Measurements from ENCODE around the gene ZNF629.
A peak's percentile ranks its signal among the peaks of the same experiment; 100 is the strongest.

Gene ZNF629

GRCh38 chr16:30786115-30786935 lies 680 bp downstream of the ZNF629 start:
- peak; percentile 41 for DNase-seq (ENCODE audit: low spot score)

- DNase-seq (ENCODE audit: low spot score): no peak
These were observed 1.6 kb downstream of the ZNF629 start for GRCh38 chr16:30785126-30786106.

GRCh38 chr16:30784215-30784614 lies 2.8 kb downstream of the ZNF629 start:
- DNase-seq (ENCODE audit: low spot score): no peak

- DNase-seq (ENCODE audit: low spot score): no peak
These were observed 3.5 kb downstream of the ZNF629 start for GRCh38 chr16:30783280-30784109.

- DNase-seq (ENCODE audit: low spot score): no peak
These were observed 4.3 kb downstream of the ZNF629 start for GRCh38 chr16:30782486-30783279.

- DNase-seq (ENCODE audit: low spot score): no peak
These were observed 6.5 kb downstream of the ZNF629 start for GRCh38 chr16:30780549-30780948.

- DNase-seq (ENCODE audit: low spot score): no peak
These were observed 7.0 kb downstream of the ZNF629 start for GRCh38 chr16:30780021-30780420.

- no peak for DNase-seq (ENCODE audit: low spot score)
These were observed 7.4 kb downstream of the ZNF629 start for GRCh38 chr16:30779596-30779995.

- DNase-seq (ENCODE audit: low spot score): no peak
These were observed 8.3 kb downstream of the ZNF629 start for GRCh38 chr16:30778549-30779244.

- DNase-seq (ENCODE audit: low spot score): no peak
These were observed 9.3 kb downstream of the ZNF629 start for GRCh38 chr16:30777591-30778297.

- DNase-seq (ENCODE audit: low spot score): peak; percentile 88
These were observed 11.4 kb downstream of the ZNF629 start for GRCh38 chr16:30775392-30776188.

- no peak for DNase-seq (ENCODE audit: low spot score)
These were observed 11.9 kb downstream of the ZNF629 start for GRCh38 chr16:30775131-30775391.

GRCh38 chr16:30774367-30775130 lies 12.5 kb downstream of the ZNF629 start:
- no peak for DNase-seq (ENCODE audit: low spot score)

GRCh38 chr16:30773826-30774225 lies 13.2 kb downstream of the ZNF629 start:
- DNase-seq (ENCODE audit: low spot score): no peak

GRCh38 chr16:30771726-30772125 lies 15.3 kb downstream of the ZNF629 start:
- DNase-seq (ENCODE audit: low spot score): no peak

GRCh38 chr16:30769379-30770089 lies 17.5 kb downstream of the ZNF629 start:
- no peak for DNase-seq (ENCODE audit: low spot score)

GRCh38 chr16:30768583-30769181 lies 18.3 kb downstream of the ZNF629 start:
- no peak for DNase-seq (ENCODE audit: low spot score)

Measured in SW480 (cell line).